Measurements from ENCODE around the gene ARSG. TPM values are rescaled to one million over a fixed set of nuclear protein-coding genes. Genes with fewer than 3 reads are reported as not detected.

ARSG gene
- total and polyA plus RNA-seq, 9 of the 15 experiments (the other 6 are each of a cell fraction or from before 2014, with no cell fraction given), result 1.0 to 5.6 (median 1.8) TPM

DNA sequence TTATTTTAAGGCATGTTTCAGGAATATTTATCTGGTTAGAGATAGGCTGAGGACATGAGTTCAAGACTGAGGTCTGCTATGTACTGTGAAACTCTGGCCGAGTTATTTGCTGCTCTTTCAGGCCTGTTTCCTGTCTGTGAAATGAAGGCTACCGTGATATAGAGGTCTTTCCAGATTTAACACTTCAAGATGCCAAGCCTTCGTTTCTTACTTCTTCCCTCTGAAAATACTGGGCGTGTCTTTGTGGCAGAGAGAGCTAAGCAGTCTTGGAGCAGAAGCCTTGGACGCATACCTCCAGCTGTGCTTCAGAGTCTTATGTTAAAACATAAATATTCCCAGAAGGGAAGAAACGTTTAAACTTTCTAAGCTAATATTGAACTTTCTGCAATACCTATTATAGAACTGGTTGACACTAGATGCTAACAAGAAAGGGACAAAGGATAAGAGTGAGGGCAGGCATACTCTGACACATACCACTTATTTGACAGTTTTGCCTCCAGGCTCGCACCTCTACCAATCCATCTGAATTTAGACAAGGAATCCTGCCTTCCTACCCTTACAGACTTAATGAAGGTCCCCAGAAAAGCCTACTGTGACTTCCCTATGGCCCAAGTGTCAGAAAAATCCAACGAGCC is 148.5 kb downstream of the ARSG start:
- Histone ChIP-seq H3K36me3 (ENCODE audit: control insufficient read depth, insufficient read depth, low read length) (no peaks in the 10 kb centered on the region), H2AFZ (ENCODE audit: low read depth, low read length) (no peak overlapping the region), H4K20me1 (replicated peaks; ENCODE audit: control insufficient read depth, insufficient read depth, low read length) (no peaks in the 10 kb centered on the region), H3K27ac (ENCODE audit: extremely low read depth, low read depth, low read length) (no peak overlapping the region), H3K4me1 (replicated peaks in 1 of 2; ENCODE audit: control insufficient read depth in 2 of 2, insufficient read depth in 2 of 2, low read length in 2 of 2) (peaks cover 17 to 41% of the 10 kb centered on the region in 2 experiments), H3K4me2 (ENCODE audit: insufficient read depth, low read length) (no peak overlapping the region), H3K4me3 (no peak overlapping the region), H3K79me2 (ENCODE audit: control insufficient read depth, insufficient read depth, low read length) (no peaks in the 10 kb centered on the region), H3K9me1 (ENCODE audit: control insufficient read depth, insufficient read depth, low read length) (no peaks in the 10 kb centered on the region), H3K27me3 (ENCODE audit: control insufficient read depth in 2 of 2, insufficient read depth in 2 of 2, low read length in 2 of 2) (no peaks in the 10 kb centered on the region), H3K9me3 (replicated peaks; ENCODE audit: control insufficient read depth, insufficient read depth, low read depth, low read length) (no peaks in the 10 kb centered on the region), H3K9ac (ENCODE audit: insufficient read depth in 1 of 2, low read depth in 2 of 2, low read length in 2 of 2) (no peak overlapping the region)
- FAIRE-seq (no peak), ATAC-seq (no peak), DNase-seq (ENCODE audit: extremely low read depth in 1 of 4, low spot score in 3 of 4) (no peak)
- ChIA-PET POLR2A (interaction anchor here (0.6 kb wide), 2 partner anchors 192 to 195 kb away, joined by 3 to 4 read pairs; partner anchors contain the start of gene AMZ2), CTCF (ENCODE audit: low intra/inter-chr PET ratio) (no interaction called here)
- in situ Hi-C loops (cut with MboI) (no loop called here), intact Hi-C loops (cut with micrococcal nuclease) (loop anchor here (10.0 kb wide), 1 partner anchor 175 kb away; no protein-coding TSS in a partner anchor)
- TF ChIP-seq ZNF175 (CRISPR knock-in tag; IDR thresholded peaks at IDR 0.05; ENCODE audit: low read depth) (no peak), TOE1 (IDR thresholded peaks at IDR 0.05; ENCODE audit: borderline replicate concordance) (no peak), TOE1 (CRISPR knock-in tag; IDR thresholded peaks at IDR 0.05; ENCODE audit: borderline replicate concordance, low read depth) (no peak), SP1 (CRISPR knock-in tag; IDR thresholded peaks at IDR 0.05) (no peak), ZC3H8 (IDR thresholded peaks at IDR 0.05) (no peak), ZNF146 (CRISPR knock-in tag; IDR thresholded peaks at IDR 0.05; ENCODE audit: unreplicated experiment) (no peak), ZFP30 (CRISPR knock-in tag; IDR thresholded peaks at IDR 0.05; ENCODE audit: borderline replicate concordance) (no peak)
- no TSS peak for BruUV-seq (replicated peaks)
- WGBS (ENCODE audit: insufficient coverage, low coverage, missing lambda C conversion rate), result 68% methylated on average over 8 of the region's 8 CpGs
